Measurements from ENCODE around the gene TUBA4A. TPM values are rescaled to one million over a fixed set of nuclear protein-coding genes. Genes with fewer than 3 reads are reported as not detected.

Gene TUBA4A
- total and polyA plus RNA-seq, 12 donors, result 13.4 to 741 (median 27.0) TPM

- TF ChIP-seq, protein P1, sequence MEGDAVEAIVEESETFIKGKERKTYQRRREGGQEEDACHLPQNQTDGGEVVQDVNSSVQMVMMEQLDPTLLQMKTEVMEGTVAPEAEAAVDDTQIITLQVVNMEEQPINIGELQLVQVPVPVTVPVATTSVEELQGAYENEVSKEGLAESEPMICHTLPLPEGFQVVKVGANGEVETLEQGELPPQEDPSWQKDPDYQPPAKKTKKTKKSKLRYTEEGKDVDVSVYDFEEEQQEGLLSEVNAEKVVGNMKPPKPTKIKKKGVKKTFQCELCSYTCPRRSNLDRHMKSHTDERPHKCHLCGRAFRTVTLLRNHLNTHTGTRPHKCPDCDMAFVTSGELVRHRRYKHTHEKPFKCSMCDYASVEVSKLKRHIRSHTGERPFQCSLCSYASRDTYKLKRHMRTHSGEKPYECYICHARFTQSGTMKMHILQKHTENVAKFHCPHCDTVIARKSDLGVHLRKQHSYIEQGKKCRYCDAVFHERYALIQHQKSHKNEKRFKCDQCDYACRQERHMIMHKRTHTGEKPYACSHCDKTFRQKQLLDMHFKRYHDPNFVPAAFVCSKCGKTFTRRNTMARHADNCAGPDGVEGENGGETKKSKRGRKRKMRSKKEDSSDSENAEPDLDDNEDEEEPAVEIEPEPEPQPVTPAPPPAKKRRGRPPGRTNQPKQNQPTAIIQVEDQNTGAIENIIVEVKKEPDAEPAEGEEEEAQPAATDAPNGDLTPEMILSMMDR (IDR thresholded peaks at IDR 0.05), result no peak
- TF ChIP-seq POLR2A (IDR thresholded peaks at IDR 0.05), result no peak
- Histone ChIP-seq H3K4me3 (no peak overlapping the region), H3K27ac (no peak overlapping the region), H3K4me1 (replicated peaks in 1 of 2) (peaks cover 20 to 34% of the 10 kb centered on the region in 2 donors), H3K9me3 (replicated peaks in 1 of 3) (no peaks in the 10 kb centered on the region), H3K27me3 (no peaks in the 10 kb centered on the region), H3K36me3 (replicated peaks in 1 of 2) (peaks cover 0 to 70% of the 10 kb centered on the region in 2 donors)
- peak in 1 of 7 donors; percentile 4 for DNase-seq
- intact Hi-C loops (cut with DNase I), result no loop called here
- WGBS, 4 donors, result 90 to 96% (median 91%) methylated on average over 25 to 31 of the region's 31 CpGs
Measured at GRCh38 chr2:219223831-219224610, 29.7 kb downstream of the TUBA4A start.

GRCh38 chr2:219221957-219222518, 31.7 kb downstream of the TUBA4A start:
- intact Hi-C loops (cut with DNase I), result no loop called here

DNA sequence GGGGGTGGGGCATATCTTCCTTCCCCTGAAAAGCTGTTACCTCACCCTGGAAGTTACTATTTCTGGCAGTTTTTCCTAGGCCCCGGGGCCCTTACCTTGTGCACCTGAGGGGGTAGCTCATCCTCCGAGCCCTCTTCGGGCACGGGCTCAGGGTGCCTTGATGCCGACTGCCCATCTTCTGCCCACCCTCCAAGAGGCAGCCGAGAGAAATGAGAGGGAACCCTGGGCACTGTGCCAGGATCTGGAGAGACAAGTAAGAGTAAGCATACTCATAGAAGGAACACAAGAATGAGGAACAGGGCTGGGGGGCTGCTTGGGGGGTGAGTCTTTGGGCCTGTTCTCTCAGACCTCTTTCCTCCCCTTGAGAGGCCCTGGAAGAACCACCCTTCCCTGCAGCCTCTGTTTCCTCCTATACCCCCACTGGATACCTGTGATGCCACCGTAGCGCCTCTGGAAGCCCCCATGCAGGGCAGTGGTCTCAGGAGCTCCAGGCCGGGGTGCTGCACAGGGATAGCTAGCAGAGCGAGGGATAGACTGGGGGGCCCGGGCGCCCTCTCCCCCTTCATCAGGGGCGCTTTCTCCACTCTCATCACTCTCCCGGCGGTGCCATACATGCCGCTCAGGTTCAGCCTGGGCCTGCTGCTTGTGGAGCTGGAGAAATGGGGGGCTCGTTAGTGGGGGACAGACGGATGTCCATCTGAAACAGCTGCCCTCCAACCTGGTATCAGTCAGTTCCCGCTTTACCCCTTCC, 32.9 kb downstream of the TUBA4A start:
- H3K36me3 ChIP-seq (replicated peaks in 1 of 2), result peaks cover 0 to 64% of the 10 kb centered on the region in 2 donors
- 86 to 91% (median 90%) methylated on average over 8 to 19 of the region's 19 CpGs for WGBS, 4 donors
- intact Hi-C loops (cut with DNase I), result no loop called here

More at GRCh38 chr2:219221957-219222518, 31.7 kb downstream of the TUBA4A start:
- no peak overlapping the region for H3K4me3 ChIP-seq
- H3K36me3 ChIP-seq (replicated peaks in 1 of 2), result peaks cover 0 to 70% of the 10 kb centered on the region in 2 donors
- H3K27ac ChIP-seq, result no peak overlapping the region
- WGBS, 4 donors, result 92 to 97% (median 96%) methylated on average over 9 to 16 of the region's 16 CpGs
- H3K9me3 ChIP-seq (replicated peaks in 1 of 3), result no peaks in the 10 kb centered on the region
- no peak for DNase-seq
- TF ChIP-seq POLR2A (IDR thresholded peaks at IDR 0.05), result no peak
- TF ChIP-seq, protein P1 (IDR thresholded peaks at IDR 0.05), result no peak
- peaks cover 23 to 34% of the 10 kb centered on the region in 2 donors for H3K4me1 ChIP-seq (replicated peaks in 1 of 2)
- H3K27me3 ChIP-seq, result no peaks in the 10 kb centered on the region

More for the DNA sequence above, 32.9 kb downstream of the TUBA4A start:
- H3K9me3 ChIP-seq (replicated peaks in 1 of 3), result no peaks in the 10 kb centered on the region
- no peak overlapping the region for H3K27ac ChIP-seq
- no peak overlapping the region for H3K4me3 ChIP-seq
- H3K27me3 ChIP-seq, result no peaks in the 10 kb centered on the region
- TF ChIP-seq POLR2A (IDR thresholded peaks at IDR 0.05), result no peak
- TF ChIP-seq, protein P1 (IDR thresholded peaks at IDR 0.05), result no peak
- no peak for DNase-seq
- peaks cover 23 to 34% of the 10 kb centered on the region in 2 donors for H3K4me1 ChIP-seq (replicated peaks in 1 of 2)
